IPS-18c (cell line): ENCODE data around the gene MLN.

Source experiments
- H3K4me3 ChIP-seq: 2 replicates; pipeline ENCODE4 v1.7.0; 2013; ENCODE audit warnings: low read depth, mild to moderate bottlenecking, low read length, moderate library complexity; ENCODE audit not compliant: insufficient read depth
- H3K9me3 ChIP-seq: one replicate; pipeline ENCODE4 v1.6.1; 2013; ENCODE audit warnings: mild to moderate bottlenecking, low read length, moderate library complexity; ENCODE audit not compliant: control insufficient read depth, insufficient read depth

MLN gene

DNA sequence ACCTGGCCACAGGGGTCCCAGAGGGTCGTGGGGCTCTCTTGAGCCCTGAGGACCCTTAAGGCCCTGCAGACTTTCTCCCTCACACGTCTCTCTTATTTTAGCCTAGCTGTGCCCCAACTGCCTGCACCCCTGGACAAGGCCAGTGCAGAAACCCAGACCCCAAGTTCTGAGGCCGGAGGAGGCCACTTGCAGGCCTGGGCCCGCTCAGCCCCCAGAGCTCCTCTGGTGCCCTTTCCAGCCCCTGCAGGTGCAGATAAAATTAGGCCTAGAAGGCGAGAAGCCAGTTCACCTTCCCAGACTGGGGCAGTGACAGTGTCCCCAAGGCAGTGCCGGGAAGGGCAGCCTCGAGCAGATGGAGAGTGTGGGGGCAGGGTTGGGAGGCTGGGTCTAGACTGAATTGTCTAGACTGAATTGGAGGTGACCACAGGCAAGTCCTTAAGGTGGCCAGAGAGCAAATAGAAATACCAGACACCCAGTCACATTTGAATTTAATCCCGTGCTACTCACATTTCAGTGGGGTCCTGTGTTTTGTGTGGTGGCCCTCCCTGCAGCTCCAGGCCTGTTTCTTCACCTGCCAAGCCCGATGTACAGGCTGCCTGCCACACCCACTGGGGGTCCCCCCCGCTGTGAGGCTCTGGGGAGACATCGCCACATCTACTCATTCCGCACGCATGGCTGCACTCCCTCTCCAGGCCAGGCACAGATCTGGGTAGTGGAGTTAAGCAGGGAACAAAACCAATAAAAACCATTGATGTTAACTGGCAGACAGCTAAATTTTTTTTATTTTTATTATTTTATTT is 48.5 kb downstream of the MLN start:
- Histone ChIP-seq H3K4me3 (no peak overlapping the region), H3K9me3 (no peaks in the 10 kb centered on the region)

DNA sequence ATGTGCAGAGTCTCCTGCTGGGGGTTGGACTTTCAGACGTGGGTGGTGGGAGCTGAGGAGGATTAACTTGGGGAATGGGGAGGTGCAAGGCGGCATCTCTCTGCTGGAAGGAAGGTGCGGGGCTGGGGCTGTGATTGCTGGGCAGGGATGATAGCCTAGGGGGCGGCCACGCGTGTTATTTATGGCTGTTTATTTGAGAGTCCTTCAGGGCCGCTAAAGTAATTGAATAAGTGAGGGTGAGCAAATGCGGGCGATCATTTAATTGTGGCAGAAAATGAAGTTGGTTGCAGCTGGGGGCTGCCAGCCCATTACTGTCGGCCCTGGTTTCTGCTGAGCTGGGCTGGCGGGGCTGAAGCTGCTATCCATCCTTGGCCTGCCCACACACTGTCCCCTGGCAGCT is 49.6 kb downstream of the MLN start:
- Histone ChIP-seq H3K9me3 (no peaks in the 10 kb centered on the region), H3K4me3 (no peak overlapping the region)

DNA sequence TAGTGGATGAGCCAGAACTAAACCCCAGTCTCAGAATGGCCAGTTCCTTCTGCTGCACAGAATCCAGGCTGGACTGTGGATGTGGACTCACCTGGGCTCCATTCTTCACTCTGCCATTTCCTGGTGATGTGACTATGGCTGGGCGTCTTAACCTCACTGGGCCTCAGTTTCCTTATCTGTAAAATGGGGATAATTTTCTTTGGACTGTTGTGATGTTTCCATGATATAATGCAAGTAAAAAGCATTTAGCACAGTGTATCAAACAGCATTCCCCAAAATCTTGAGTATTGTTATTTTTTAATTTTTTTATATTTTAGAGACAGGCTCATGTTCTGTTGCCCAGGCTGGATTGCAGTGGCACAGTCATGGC is 51.2 kb downstream of the MLN start:
- Histone ChIP-seq H3K9me3 (no peaks in the 10 kb centered on the region), H3K4me3 (no peak overlapping the region)

DNA sequence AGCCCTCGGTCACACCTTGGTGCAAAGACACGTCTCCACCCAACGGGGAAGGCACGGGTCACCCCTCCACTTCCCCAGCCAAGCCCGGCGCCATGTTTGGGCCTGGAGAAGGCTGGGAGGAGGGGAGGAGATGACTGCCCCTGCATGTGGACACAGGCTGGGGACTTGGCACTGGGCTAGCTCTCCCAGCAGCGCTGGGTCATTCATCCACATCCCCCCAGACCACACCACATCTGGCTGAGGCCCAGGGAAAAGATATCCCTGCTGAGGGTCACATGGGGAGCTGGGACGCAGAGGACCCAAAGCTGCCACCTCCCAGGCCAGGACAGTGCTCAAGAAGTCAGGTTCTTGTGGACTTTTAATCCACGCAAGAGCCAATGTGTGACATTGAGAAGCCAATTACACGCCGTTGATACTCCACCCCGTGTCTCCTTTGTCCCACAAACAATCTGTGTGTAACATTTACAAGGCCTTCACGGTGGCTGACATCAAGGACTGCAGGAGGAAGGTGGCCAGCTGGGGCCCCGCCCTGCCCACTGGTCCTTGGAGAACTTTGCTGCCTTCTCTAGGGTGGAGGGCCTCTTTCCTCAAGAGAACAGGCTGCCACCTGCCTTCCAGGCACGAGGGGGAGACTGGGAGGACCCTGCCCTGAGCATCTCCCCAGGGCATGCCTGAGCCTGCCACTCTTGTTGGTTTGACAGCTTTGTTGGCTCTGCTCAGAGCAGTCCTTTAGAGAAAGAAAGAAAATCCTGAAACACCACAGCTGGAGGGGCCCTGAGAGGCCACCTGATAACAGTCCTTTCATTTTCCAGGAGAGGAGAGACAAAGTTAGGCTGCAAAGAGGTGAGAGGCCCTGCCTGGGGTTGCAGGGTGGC is 51.8 kb downstream of the MLN start:
- no peak overlapping the region for H3K4me3 ChIP-seq
- H3K9me3 ChIP-seq = no peaks in the 10 kb centered on the region

DNA sequence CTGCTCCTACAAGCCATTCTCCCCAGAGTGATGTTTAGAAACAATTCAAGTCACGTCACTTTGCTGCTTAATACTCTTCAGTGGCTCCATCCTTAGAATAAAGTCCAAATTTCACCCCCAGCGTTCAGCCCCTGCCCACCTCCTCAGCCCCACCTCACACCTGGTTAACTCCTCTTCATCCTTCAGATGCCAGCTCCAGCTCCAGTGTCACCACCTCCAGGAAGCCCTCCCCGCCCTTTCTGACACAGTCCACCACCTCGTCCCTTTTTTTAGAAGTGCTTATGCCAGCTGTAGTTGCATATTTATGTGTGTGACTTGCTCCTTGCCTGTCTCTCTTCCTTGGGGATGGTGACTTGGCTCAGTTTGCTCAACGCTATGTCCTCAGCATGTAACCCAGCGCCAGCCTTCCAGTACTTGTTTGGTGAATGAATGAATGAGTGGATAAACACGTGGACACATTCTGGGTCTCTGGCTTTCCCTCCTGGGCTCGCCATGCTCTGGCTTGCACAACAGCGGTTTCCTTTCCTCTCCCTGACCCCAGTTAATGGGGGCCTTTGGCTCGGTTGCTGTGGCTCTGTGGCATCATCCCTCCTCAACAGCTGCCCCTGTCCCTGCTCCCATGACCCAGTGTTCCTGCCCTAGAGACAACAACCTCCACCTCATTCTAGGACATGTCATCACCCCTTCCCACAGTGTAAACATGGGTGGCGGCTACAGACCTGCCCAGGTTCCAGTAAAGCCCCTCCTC is 53.4 kb downstream of the MLN start:
- H3K4me3 ChIP-seq = no peak overlapping the region
- H3K9me3 ChIP-seq = no peaks in the 10 kb centered on the region

DNA sequence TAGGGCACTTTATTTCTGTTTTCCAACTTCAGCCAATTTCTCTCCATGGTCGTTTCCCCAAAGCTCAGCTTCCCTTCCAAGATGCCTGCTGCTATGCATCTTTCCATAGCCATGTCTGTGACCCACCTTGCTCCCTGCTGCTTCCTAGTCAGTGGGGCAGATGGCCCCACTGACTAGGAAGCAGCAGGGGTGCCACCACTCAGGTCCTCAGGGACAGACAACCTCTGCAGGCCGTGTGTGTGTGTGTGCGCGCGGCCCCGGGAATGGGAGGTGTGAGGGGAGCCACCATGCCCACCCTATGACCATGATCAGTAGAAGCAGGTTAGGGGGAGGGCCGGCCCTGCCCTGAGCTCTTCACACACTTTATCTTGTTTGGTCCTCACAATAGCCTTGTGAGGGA is 54.4 kb downstream of the MLN start:
- H3K4me3 ChIP-seq = no peak overlapping the region
- no peaks in the 10 kb centered on the region for H3K9me3 ChIP-seq

DNA sequence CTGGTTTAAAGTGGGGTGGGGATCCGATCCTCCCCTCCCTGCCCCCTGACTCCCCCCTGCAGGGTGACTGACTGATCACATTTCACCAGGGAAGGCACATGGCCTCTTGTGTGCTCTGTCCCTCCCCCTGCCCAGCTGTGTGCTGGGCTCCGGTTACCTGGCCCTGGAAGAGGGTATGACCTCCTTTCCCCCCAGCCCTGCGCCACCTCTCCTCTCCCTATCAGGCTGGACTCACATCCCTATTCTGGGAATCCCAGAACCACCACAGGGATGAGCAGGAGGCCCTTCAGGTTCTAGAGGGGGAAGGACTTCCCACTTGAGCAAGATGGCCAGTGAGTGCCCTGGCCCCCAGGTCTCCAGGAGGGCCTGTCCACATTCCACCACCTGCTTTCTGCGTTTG is 55.0 kb downstream of the MLN start:
- Histone ChIP-seq H3K4me3 (no peak overlapping the region), H3K9me3 (no peaks in the 10 kb centered on the region)

DNA sequence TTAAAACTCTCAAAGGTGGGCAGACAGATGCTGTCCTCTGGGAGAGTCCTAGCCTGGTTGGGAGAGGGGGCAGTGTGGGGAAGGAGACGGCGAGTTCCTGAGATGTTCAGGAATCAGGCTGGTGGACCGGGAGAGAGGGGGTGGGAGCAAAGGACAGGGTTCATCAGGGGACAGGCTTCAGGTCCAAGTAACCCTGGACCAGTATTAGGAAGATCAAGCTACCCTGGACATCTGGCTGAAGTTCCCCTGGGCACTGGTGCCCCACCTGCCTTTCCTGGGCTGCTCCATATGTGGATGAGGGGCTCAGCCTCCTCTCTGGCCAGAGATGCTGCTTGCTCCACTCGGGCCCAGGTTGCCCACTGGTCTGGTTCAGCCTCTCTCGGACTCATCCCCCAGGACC is 56.0 kb downstream of the MLN start:
- no peak overlapping the region for H3K4me3 ChIP-seq
- no peaks in the 10 kb centered on the region for H3K9me3 ChIP-seq

DNA sequence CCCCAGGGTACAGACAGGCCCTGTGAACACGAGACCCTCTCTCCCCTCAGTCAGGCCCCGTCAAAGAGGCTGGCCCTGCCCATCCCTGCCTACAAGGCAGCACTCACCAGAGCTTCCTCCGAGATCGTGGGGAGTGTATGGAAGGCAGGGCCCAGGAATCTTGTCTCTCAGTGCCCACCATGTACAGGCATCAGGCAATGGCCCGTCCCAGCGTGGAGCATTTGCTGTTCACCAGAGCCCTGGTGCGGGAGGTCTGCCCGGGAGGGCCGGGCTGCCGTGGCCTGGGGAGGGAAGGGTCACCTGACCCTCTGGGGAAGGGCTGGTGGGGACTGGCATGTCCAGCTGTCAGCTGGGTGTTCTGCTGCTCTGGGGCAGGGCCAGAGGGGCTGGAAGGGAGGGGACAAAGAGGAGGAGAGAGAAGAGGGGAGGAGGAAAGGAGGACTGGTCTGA is 57.1 kb downstream of the MLN start, which contains the start of gene IP6K3:
TSS of gene IP6K3 (minus strand) at position 255 of the 450 bp plus-strand sequence. CDS start 11,429 bp downstream, outside the sequence.
- Histone ChIP-seq H3K4me3 (no peak within 1 kb of the TSS), H3K9me3 (no peaks in the 10 kb centered on the region)

DNA sequence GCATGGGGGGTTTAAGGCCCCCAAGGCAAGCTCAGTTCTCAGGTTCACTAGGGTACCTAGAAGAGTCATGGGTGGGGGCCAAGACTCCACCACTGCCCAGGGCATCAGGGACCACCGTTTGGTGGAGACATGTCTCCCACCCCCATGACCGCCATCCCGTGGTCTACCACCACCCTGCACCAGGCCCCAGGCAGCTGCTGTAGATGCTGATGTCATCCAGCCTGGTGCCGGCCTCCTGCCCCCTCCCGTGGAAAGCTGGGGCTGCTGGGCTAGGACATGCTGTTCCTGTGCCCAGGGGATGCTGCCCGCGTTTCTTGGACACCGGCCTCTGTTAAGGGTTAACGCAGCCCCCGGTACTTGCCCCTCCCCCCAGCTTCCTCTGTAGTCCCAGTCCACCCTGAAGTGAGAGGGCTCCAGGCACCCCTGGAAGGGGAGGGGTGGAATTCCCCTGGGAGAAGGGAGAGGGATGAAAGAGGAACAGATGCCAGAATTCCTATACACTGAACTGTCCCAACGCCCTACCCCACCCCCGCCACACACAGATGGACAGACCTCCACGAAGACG is 57.7 kb downstream of the MLN start:
- H3K4me3 ChIP-seq = no peak overlapping the region
- H3K9me3 ChIP-seq = no peaks in the 10 kb centered on the region

DNA sequence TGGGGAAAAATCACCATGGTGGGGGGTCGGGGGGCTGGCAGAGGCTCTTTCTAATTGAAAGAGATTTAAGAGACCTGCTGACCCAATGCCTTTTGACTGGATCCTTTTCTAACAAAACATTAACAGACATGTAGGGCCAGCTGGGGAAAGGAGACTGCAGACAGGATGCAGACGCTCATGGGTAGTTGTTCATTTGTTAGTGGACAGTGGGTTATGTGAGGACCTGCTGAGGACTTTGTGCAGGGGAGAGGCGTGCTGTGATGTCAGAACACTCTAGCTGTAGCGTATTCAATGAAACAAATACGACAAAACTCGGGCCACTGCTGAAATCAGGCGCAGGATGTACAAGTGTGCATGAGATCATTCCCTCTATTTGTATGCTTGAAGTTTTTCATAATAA is 58.3 kb downstream of the MLN start:
- Histone ChIP-seq H3K4me3 (no peak overlapping the region), H3K9me3 (no peaks in the 10 kb centered on the region)

DNA sequence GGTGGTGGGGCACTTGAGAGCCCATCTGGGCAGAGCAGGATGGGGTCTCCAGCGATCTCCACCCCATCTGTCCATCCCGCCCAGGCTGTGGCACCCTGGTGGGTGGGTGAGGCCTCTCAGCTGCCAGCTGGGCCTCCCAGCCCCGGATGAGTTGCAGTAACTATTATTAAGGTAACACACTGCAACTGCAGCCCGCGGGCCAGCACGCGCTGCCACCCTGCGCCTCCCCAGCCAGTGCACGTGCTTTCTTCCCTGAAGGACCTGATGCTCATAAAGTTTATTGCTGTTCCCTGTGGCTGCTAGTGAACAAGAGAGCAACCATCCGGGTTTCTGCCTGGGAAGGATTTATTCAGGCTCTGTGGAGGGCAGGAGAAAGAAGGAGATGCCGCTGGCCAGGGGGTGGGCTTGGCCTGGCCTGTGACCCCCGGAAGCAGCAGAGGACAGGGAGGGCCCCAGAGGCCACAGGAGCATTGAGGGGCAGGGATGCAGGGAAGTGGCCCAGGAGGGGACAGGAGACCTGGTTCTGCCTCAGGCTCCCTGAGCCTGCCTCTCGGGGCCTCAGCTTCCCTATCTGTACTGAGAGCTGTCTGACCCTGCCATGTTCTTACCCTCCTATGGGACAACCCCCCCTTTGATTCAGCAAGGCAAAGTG is 58.8 kb downstream of the MLN start:
- Histone ChIP-seq H3K9me3 (no peaks in the 10 kb centered on the region), H3K4me3 (no peak overlapping the region)
